Dermis microvascular lymphatic vessel endothelial cell (primary cell): ENCODE results near the gene RASD1. TPM values are rescaled to one million over a fixed set of nuclear protein-coding genes. Genes with fewer than 3 reads are reported as not detected.
A peak's percentile ranks its signal among the peaks of the same experiment; 100 is the strongest.
"Not testable (repeated sequence)": the region's sequence is repeated elsewhere in the genome, so short reads cannot be mapped to it uniquely, and the experiment has no call there.

Experiments
- DNase-seq, 2 donors: peaks; one replicate each; pipeline versions ENCODE4 v3.0.0 to v3.0.0-alpha.2; 2010; ENCODE audit warnings: low read depth in 2 of 2
- total RNA-seq: library from RNA; depleted of rRNA; stranded (reverse); fragments of >200 nt; gene quantifications from 2 replicates; pipeline ENCODE4 v1.2.1, GENCODE V29; 2014

Gene RASD1
- total RNA-seq, 1 donor from 2014 or later = 5.4 TPM

GRCh38 chr17:17469996-17470395 lies 26.2 kb downstream of the RASD1 start:
- DNase-seq = no peak

- DNase-seq = no peak
Measured at GRCh38 chr17:17469358-17469757, 26.8 kb downstream of the RASD1 start.

- DNase-seq = no peak
Measured at GRCh38 chr17:17468217-17469010, 27.8 kb downstream of the RASD1 start.

GRCh38 chr17:17467720-17468119 lies 28.5 kb downstream of the RASD1 start:
- no peak for DNase-seq

GRCh38 chr17:17467016-17467415 lies 29.2 kb downstream of the RASD1 start:
- no peak for DNase-seq

GRCh38 chr17:17466511-17466910 lies 29.7 kb downstream of the RASD1 start:
- no peak for DNase-seq

GRCh38 chr17:17465878-17466277 lies 30.3 kb downstream of the RASD1 start:
- DNase-seq = not testable (repeated sequence)

GRCh38 chr17:17463821-17464220 lies 32.4 kb downstream of the RASD1 start:
- no peak for DNase-seq

GRCh38 chr17:17462048-17462824 lies 34.0 kb downstream of the RASD1 start:
- no peak for DNase-seq

- DNase-seq = no peak
Measured at GRCh38 chr17:17460038-17460437, 36.2 kb downstream of the RASD1 start.

GRCh38 chr17:17457680-17458079 lies 38.5 kb downstream of the RASD1 start:
- DNase-seq = no peak

GRCh38 chr17:17456251-17456650 lies 39.9 kb downstream of the RASD1 start:
- DNase-seq = no peak

GRCh38 chr17:17455173-17455572 lies 41.0 kb downstream of the RASD1 start:
- no peak for DNase-seq

GRCh38 chr17:17454700-17455099 lies 41.5 kb downstream of the RASD1 start:
- DNase-seq = not testable (repeated sequence)

- no peak for DNase-seq
Measured at GRCh38 chr17:17454276-17454675, 41.9 kb downstream of the RASD1 start.

GRCh38 chr17:17453088-17453487 lies 43.1 kb downstream of the RASD1 start:
- DNase-seq = no peak

- DNase-seq = no peak
Measured at GRCh38 chr17:17448723-17449122, 47.5 kb downstream of the RASD1 start.

GRCh38 chr17:17448076-17448475 lies 48.1 kb downstream of the RASD1 start:
- DNase-seq = no peak

GRCh38 chr17:17447264-17447663 lies 48.9 kb downstream of the RASD1 start:
- peak in 1 of 2 donors; percentile 6 for DNase-seq

- peak in 1 of 2 donors; percentile 55 for DNase-seq
Measured at GRCh38 chr17:17446666-17447155, 49.5 kb downstream of the RASD1 start.

- peak; percentile 96 to 97 for DNase-seq
Measured at GRCh38 chr17:17445925-17446665, 50.1 kb downstream of the RASD1 start.
